ENCODE data around the gene NAPEPLD.
"Not testable (repeated sequence)": the region's sequence is repeated elsewhere in the genome, so short reads cannot be mapped to it uniquely, and the experiment has no call there.

GRCh38 chr7:103198079-103198478, 49.2 kb upstream of the NAPEPLD start:
- not testable (repeated sequence) for TF ChIP-seq CTCF, POLR2A, POLR2AphosphoS5 (IDR thresholded peaks at IDR 0.05)

Data from breast epithelium (tissue), 3 donors.